Kidney capillary endothelial cell (primary cell): ENCODE results near the gene RTF1.

Experiments used
- DNase-seq: peaks from one replicate; pipeline ENCODE4 v3.0.0-alpha.2; 2018; ENCODE audit warnings: low spot score

RTF1 gene

DNA sequence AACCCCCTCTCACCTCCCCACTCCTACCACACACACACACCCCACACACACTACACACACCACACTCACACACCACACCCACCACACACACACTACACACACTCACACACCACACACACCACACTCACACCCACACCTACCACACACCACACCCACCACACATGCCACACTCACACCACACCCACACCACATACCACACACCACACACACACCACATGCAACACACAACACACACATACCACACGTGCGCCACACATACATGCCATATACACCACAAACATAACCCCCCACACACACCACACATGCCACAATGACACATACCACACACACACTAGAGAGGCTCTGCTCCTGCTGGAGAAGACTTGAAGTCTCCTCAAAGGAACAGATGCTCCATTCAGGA is 70.9 kb downstream of the RTF1 start:
- no peak for DNase-seq

DNA sequence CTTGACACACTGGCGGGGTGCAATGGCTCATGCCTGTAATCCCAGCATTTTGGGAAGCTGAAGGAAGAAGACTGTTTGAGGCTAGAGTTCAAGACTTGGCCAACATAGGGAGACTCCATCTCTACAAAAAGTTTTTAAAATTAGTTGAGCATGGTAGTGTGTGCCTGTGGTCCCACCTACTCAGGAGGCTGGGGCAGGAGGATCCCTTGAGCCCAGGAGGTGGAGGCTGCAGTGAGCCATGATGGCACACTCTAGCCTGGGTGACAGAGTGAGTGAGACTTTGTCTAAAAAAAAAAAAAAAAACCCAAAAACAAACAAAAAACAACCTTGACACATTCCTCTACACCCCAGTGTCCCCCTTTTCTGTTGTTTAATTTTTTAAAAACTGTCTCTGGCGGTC is 72.7 kb downstream of the RTF1 start:
- DNase-seq, result no peak

GRCh38 chr15:41490355-41490754 is 73.5 kb downstream of the RTF1 start:
- DNase-seq, result peak; percentile 98

DNA sequence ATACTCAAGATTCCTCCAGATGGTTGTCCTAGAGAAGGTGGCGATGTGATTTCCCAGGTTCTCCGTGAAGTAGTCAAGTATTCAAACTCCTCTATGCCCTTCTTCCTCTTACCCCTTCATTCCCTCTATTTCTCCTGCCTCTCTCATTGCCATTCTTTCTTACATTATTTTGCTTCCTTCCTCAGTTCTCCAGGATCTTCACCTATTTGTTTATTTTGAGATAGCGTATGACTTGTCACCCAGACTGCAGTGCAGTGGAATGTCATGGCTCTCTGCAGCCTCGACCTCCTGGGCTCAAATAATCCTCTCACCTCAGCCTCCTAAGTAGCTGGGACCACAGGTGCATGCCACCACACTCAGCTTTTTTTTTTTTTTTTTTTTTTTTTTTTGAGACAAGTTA is 75.0 kb downstream of the RTF1 start:
- DNase-seq, result no peak

GRCh38 chr15:41492597-41493204 is 75.8 kb downstream of the RTF1 start:
- DNase-seq, result no peak

- no peak for DNase-seq
These were observed 76.5 kb downstream of the RTF1 start, which contains the start of gene ITPKA for GRCh38 chr15:41493205-41493901. TSS of gene ITPKA (plus strand) at chr15:41493874. CDS start at chr15:41493928, 54 bp downstream.

GRCh38 chr15:41493902-41494189 is 77.0 kb downstream of the RTF1 start:
- DNase-seq, result no peak

- no peak for DNase-seq
These were observed 77.5 kb downstream of the RTF1 start for GRCh38 chr15:41494190-41494921.

DNA sequence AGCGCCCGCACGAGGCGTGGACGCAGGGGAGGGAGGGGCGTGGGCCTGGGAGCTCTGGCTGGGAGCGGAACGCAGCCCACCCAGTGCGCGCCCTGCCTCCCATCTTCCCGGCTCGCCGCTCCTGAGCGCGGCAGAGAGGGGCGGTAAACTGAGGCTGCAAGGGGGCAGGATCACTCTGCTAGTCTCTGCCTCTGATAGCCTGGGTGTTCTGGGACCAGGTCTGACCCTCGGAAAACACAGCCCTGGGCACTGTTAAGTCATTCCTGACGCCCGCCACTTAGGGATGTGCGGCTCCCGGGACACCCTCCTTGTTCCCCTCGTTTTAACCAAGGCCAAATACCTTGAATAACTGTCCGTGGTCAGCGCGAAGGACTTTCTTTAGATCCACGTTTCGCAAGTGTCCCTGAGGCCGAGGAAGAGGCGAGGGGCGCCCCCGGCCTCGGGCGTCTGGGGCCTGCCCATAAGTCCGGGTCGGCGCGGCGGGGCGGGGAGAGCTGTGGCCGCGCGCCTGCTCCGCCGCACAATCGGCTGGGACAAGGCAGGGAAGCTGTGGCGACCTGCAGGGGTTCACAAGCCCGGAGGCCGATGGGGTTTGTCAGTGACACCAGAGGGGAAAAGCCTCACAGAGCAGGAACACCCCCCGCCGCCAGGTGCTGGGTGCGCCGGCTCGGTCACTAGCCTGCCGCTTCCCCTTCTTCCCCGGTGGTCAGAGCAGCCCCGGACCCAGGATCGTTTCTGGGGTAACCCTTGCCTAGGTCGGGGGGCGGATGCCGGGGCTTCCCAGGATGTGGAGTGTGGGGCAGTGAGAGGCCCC is 78.2 kb downstream of the RTF1 start:
- no peak for DNase-seq

GRCh38 chr15:41495736-41496599 is 79.1 kb downstream of the RTF1 start:
- no peak for DNase-seq

DNA sequence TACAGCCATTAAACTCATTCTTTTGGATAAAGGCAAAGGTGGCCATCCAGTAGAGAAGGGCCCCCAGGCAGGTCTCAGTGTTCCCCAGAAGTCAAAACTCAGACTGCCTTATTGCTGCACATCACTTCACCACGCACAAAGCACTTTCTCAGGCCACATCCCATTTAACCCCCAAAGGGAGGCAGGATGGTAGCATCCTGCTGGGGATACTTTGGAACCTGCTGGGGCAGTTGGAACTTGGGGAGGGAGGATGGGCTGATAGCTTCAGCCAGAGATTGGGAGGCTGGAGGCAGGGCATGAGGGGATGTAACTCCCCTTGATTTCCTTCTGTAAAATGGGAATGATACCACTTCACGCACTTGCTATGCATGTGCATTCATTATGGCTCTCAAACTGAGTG is 81.8 kb downstream of the RTF1 start:
- DNase-seq, result no peak

DNA sequence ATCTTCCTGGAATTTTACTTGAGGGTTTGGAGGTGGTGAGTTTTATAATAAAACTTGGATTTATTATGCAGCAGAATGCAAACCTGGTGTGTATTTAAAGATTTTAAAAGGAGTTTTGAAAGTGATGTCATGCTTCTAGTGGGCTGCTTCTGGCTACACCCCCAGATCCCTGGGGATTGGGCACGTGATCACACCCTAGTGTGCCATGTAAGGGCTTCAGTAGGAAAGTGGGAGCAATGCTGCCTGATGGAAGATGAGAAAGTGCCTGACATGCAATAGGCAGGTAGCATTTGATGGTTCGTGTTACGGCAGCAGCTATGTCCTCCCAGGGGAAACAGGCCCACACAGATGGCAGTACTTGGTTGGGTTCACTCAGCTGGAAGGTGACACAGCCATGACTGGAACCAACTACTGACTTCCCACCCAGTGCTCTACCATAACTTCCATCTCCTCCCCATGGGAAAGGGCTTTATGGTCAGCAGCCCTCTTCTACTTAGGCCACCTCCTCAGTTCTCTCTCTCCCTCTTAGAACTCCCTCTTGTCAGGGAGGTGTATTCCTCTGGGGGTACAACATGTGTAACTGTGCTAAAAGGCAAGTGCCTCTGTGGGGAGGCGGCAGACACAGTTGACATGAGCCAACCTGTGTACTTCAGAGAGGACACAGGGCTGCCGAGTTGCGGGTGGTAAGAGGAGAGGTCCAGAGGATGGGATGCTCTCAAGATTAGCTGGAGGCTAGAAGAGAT is 82.4 kb downstream of the RTF1 start:
- DNase-seq, result no peak

DNA sequence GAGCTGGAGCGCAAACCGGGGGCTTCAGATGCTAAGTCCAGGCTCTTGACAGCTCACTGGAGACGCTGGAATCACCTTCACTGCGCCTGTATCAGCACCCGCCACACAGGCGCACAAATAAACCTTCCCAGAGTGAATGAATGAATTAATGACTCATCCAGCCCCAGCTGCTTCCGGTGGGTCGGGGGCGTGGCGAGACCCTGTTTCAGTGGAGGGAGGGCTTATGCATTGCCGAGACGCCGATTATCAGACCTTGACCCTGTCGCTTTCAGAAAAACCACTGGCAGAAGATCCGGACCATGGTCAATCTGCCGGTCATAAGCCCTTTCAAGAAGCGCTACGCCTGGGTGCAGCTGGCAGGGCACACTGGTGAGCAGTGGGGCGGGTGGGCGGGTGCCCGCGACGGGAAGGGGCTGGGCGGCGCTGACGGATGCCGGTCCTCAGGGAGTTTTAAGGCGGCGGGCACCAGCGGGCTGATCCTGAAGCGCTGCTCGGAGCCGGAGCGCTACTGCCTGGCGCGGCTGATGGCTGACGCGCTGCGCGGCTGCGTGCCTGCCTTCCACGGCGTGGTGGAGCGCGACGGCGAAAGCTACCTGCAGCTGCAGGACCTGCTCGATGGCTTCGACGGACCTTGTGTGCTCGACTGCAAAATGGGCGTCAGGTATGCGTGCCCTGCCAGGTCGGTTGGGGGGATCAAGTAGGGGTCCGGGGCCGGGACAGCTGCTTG is 84.5 kb downstream of the RTF1 start:
- DNase-seq, result no peak

DNA sequence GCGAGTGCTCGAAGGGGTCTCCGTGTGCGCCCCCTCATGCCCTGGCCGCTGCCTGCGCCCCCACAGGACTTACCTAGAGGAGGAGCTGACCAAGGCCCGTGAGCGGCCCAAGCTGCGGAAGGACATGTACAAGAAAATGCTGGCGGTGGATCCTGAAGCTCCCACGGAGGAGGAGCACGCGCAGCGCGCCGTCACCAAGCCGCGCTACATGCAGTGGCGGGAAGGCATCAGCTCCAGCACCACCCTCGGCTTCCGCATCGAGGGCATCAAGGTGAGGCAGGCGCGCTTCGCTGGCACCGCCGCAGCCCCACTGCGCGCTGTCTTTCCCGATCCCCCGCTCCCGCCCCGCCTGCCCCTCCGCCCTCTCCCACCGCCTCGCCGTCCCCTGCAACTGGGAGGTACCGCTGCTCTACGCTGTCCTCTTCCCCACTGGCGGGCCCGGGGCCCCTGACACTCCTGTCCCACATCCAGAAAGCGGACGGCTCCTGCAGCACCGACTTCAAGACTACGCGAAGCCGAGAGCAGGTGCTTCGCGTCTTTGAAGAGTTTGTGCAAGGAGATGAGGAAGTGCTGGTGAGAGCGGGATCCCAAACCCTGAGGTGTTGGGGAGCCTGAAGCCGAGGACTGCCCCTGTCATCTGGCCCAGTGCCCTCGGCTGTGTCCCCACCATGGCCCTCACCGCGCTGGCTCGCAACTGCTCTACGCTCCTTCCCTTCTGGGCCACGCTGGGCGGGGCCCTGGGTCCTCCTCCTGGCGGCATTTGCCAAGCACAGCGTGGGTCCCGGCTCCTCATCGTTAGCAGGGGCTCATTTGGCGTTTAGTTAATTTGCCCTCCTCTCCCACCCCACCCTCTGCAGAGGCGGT is 85.3 kb downstream of the RTF1 start:
- no peak for DNase-seq

DNA sequence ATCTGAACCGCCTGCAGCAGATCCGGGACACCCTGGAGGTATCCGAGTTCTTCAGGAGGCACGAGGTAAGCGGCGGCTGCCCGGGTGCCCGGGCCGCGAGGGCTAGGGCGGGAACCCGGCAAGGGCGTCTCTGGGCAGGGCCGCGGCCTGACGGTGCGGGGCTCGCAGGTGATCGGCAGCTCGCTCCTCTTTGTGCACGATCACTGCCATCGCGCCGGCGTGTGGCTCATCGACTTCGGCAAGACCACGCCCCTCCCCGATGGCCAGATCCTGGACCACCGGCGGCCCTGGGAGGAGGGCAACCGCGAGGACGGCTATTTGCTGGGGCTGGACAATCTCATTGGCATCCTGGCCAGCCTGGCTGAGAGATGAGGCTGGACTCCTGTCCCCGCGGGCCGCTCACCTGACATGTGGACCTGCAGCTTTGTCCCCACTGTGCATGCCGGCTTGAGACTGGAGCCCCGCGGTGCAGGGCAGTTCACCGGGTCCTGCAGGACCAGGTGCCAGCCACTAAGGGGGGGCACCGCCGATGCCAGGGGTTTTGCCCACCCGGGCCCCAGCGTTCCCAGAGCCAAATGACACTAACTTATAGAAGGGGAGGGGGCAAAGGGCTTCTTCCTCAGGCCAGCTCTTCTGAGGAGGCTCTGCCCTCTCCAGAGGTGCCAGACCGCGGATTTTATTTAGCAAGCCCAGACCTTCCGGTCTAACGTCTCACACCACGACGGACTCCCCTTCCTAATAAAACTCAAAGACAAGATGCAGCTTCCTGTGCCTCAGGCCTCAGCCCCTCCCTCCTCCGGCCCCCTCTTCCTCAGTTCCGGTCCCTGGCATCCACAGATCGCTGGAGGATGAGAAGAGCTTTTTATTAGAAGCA is 86.1 kb downstream of the RTF1 start:
- no peak for DNase-seq

DNA sequence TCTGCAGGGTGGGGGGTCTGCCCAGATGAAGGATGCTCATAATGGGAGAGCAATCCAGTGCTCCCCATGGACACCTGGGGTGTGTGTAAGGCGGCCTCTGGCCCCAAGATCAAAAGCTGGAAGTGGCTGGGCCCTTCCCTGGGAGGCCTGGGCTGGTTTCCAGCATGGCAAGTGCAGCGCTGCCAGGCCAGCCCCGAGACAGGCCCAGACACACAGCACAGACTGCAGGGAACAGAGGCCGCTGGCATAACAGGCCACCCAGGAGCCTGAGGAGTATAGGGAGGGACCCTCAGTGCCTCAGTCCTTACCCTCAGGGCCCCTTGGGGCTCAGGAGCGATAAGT is 86.7 kb downstream of the RTF1 start:
- DNase-seq, result no peak

DNA sequence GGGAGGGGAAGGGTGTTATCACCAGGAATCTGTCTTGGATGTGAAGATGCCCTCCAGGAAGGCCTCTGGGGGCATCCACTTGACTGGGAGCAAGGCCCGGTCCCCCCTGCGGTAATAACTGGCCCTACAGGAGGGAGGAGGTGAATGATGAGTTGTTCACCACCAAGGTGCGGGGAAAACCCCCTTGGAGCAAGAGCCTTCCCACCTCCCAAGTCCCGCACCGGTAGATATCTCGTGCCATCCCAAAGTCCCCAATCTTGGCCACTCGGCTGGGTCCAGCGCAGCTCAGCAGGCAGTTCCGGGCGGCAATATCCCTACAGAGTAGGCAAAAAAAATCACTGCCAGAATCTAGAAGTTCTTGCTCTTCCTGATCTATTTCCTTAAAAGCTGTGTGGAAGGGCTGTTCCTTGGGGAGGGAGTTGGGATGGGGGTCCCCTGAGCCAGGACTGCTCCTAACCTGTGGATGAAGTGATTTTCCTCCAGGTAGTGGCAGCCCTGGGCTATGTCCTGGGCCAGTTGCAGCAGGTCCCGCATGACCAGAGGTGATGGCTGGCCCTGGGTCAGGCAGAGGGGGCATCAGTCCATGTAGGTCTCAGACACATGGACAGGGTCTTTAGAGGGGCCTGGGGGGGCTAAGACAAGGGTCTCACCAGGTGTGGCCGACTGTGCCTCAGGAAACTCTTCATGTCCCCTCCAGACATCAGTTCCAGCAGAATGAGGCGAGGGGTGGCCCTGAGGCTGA is 88.0 kb downstream of the RTF1 start:
- no peak for DNase-seq

GRCh38 chr15:41505776-41506175 is 88.9 kb downstream of the RTF1 start:
- DNase-seq, result no peak
